AG10803 (cell line): ENCODE data around the gene NPM1.

Experiments used
- DNase-seq: peaks from one replicate; pipeline ENCODE4 v3.0.0; 2010; ENCODE audit warnings: low read depth
- H3K4me3 ChIP-seq: 2 replicates; pipeline ENCODE4 v1.5.1; 2011; ENCODE audit warnings: mild to moderate bottlenecking, low read length, control low read depth
- TF ChIP-seq, protein P1 (sequence below): conservative IDR thresholded peaks from 2 replicates; pipeline ENCODE4 v1.5.1; 2011; ENCODE audit warnings: mild to moderate bottlenecking, low read length, control low read depth, inconsistent platforms

NPM1 gene

GRCh38 chr5:171426680-171427079 lies 39.0 kb downstream of the NPM1 start:
- no peak for DNase-seq
- TF ChIP-seq, protein P1, sequence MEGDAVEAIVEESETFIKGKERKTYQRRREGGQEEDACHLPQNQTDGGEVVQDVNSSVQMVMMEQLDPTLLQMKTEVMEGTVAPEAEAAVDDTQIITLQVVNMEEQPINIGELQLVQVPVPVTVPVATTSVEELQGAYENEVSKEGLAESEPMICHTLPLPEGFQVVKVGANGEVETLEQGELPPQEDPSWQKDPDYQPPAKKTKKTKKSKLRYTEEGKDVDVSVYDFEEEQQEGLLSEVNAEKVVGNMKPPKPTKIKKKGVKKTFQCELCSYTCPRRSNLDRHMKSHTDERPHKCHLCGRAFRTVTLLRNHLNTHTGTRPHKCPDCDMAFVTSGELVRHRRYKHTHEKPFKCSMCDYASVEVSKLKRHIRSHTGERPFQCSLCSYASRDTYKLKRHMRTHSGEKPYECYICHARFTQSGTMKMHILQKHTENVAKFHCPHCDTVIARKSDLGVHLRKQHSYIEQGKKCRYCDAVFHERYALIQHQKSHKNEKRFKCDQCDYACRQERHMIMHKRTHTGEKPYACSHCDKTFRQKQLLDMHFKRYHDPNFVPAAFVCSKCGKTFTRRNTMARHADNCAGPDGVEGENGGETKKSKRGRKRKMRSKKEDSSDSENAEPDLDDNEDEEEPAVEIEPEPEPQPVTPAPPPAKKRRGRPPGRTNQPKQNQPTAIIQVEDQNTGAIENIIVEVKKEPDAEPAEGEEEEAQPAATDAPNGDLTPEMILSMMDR = no peak
- H3K4me3 ChIP-seq = no peak overlapping the region

- TF ChIP-seq, protein P1 = no peak
- no peak overlapping the region for H3K4me3 ChIP-seq
- DNase-seq = no peak
Measured at GRCh38 chr5:171427318-171428167, 39.9 kb downstream of the NPM1 start.

DNA sequence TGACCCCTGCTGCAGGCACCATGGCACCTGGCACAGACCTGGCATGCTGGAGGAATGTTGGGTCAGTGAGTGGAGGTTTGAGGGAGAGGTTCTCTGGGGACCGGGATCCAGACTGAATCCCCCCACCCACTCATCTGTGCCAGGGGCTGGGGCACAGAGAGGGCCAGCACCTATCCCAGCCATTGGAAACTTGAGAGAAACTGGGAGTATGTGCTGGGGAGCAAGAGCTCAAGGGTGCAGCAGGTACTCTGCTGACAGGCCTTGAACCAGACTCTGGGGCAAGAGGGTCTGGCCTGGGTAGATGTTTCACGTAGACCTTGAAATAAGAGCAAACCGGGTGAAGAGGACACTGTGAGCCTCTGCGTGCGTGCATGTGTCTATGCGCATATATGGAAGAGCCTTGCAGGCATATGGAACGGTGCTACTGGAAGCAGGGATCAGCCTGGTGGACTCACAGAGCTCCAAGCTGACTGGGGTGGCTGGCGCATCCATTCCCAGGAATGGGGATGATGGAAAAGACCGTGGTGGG lies 40.6 kb downstream of the NPM1 start:
- no peak for DNase-seq
- TF ChIP-seq, protein P1 = no peak
- H3K4me3 ChIP-seq = no peak overlapping the region

- no peak for DNase-seq
- H3K4me3 ChIP-seq = no peak overlapping the region
- TF ChIP-seq, protein P1 = no peak
Measured at GRCh38 chr5:171428809-171429542, 41.3 kb downstream of the NPM1 start.

- TF ChIP-seq, protein P1 = no peak
- H3K4me3 ChIP-seq = no peak overlapping the region
- no peak for DNase-seq
Measured at GRCh38 chr5:171429543-171429910, 41.9 kb downstream of the NPM1 start.

DNA sequence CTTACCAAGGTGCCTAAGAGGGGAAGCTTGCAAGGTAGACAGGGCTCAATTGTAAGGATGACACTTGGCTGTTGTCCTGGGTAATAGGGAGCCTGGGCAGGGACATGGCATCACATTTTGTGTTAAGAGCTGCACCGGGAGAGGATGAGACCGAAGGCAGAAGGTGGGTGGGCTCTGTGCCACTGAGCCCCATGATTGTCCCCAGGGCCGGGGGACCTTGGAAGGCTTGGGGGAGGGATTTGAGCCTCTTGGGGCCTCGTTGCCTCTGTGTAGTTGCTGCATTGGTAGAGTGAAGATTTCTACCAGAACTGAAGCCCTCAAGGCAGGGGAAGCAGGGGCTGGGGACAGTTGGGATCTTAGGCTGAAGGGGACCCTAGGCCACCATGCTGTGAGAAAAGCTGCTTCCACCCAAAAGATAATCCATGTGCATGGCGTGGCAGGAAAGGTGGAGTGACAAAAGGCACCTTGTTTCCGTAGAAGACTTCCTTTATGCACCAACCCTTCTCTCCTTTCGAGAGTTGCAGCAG lies 43.7 kb downstream of the NPM1 start:
- TF ChIP-seq, protein P1 = no peak
- no peak overlapping the region for H3K4me3 ChIP-seq
- no peak for DNase-seq
